Tibial nerve (tissue), 4 donors: ENCODE data around the gene CERS6.

Experiments used
- EP300 ChIP-seq, 2 donors: sonication (generic); formaldehyde crosslinking; IDR thresholded peaks; one replicate each; pipeline ENCODE4 v1.6.1; 2017; ENCODE audit warnings: antibody characterized with exemption in 2 of 2, mild to moderate bottlenecking in 1 of 2
- POLR2A ChIP-seq, 2 donors: fragments of 450-650 bp; IDR thresholded peaks; one replicate each; pipeline ENCODE4 v1.6.1; 2017; ENCODE audit warnings: antibody characterized with exemption in 2 of 2, mild to moderate bottlenecking in 2 of 2, moderate library complexity in 2 of 2
- TF ChIP-seq, protein P1 (sequence below), 5 experiments: fragments of 200-600 bp in 3 of 5; fragments of 450-650 bp in 2 of 5; sonication (generic) in 3 of 5; IDR thresholded peaks; one replicate each; pipeline ENCODE4 v1.5.1; 2016 to 2019; ENCODE audit warnings: antibody characterized with exemption in 5 of 5, mild to moderate bottlenecking in 3 of 5, moderate library complexity in 2 of 5

- TF ChIP-seq, protein P1, sequence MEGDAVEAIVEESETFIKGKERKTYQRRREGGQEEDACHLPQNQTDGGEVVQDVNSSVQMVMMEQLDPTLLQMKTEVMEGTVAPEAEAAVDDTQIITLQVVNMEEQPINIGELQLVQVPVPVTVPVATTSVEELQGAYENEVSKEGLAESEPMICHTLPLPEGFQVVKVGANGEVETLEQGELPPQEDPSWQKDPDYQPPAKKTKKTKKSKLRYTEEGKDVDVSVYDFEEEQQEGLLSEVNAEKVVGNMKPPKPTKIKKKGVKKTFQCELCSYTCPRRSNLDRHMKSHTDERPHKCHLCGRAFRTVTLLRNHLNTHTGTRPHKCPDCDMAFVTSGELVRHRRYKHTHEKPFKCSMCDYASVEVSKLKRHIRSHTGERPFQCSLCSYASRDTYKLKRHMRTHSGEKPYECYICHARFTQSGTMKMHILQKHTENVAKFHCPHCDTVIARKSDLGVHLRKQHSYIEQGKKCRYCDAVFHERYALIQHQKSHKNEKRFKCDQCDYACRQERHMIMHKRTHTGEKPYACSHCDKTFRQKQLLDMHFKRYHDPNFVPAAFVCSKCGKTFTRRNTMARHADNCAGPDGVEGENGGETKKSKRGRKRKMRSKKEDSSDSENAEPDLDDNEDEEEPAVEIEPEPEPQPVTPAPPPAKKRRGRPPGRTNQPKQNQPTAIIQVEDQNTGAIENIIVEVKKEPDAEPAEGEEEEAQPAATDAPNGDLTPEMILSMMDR (IDR thresholded peaks at IDR 0.05): no peak
- TF ChIP-seq EP300 (IDR thresholded peaks at IDR 0.05) (no peak), POLR2A (IDR thresholded peaks at IDR 0.05) (no peak)
These were observed 223.8 kb downstream of the CERS6 start for GRCh38 chr2:168679741-168680310.
